ENCODE measurements around the gene GRB10.

The GRB10 gene

DNA sequence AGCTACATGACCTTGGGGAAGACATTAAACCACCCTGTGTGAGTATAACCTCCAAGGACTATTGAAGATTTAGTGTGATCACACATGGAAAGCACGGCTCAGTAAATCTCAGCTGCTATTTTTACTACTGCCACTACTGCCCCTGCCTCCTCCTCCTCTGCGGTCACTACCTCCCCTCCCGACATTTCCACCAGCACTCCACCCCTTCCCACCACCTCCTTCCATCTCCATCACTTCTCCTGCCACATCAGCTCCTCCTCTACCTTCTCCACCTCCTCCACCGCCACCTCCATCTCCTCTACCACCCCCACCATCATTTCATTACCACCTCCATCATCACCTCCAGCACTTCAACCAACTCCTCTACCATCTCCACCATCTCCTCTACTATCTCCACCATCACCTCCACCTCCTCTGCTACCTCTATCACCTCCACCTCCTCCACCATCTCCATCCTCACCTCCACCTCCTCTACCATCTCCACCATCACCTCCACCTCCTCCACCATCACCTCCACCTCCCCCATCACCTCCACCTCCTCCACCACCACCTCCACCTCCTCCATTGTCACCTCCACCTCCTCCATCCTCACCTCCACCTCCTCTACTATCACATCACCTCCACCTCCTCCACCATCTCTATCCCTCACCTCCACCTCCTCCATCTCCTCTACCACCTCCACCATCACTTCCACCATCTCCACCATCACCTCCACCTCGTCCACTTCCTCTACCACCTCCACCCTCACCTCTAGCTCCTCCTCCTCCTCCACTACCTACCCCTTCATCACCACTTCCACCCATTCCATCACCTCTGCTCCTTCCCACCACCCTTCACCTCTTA is 69.4 kb downstream of the GRB10 start:
- no peaks in the 10 kb centered on the region for H3K9me3 Mint-ChIP-seq
- no peaks in the 10 kb centered on the region for H3K27me3 Mint-ChIP-seq (ENCODE audit: low read depth, poor library complexity)
- TF ChIP-seq, protein P1, sequence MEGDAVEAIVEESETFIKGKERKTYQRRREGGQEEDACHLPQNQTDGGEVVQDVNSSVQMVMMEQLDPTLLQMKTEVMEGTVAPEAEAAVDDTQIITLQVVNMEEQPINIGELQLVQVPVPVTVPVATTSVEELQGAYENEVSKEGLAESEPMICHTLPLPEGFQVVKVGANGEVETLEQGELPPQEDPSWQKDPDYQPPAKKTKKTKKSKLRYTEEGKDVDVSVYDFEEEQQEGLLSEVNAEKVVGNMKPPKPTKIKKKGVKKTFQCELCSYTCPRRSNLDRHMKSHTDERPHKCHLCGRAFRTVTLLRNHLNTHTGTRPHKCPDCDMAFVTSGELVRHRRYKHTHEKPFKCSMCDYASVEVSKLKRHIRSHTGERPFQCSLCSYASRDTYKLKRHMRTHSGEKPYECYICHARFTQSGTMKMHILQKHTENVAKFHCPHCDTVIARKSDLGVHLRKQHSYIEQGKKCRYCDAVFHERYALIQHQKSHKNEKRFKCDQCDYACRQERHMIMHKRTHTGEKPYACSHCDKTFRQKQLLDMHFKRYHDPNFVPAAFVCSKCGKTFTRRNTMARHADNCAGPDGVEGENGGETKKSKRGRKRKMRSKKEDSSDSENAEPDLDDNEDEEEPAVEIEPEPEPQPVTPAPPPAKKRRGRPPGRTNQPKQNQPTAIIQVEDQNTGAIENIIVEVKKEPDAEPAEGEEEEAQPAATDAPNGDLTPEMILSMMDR (IDR thresholded peaks at IDR 0.05) = no peak
- H3K4me3 Mint-ChIP-seq = no peak overlapping the region
- no peak for DNase-seq
- no peak overlapping the region for H3K27ac Mint-ChIP-seq
- H3K36me3 Mint-ChIP-seq (ENCODE audit: low read depth) = peaks cover 11% of the 10 kb centered on the region
- peaks cover 67% of the 10 kb centered on the region for H3K4me1 Mint-ChIP-seq

DNA sequence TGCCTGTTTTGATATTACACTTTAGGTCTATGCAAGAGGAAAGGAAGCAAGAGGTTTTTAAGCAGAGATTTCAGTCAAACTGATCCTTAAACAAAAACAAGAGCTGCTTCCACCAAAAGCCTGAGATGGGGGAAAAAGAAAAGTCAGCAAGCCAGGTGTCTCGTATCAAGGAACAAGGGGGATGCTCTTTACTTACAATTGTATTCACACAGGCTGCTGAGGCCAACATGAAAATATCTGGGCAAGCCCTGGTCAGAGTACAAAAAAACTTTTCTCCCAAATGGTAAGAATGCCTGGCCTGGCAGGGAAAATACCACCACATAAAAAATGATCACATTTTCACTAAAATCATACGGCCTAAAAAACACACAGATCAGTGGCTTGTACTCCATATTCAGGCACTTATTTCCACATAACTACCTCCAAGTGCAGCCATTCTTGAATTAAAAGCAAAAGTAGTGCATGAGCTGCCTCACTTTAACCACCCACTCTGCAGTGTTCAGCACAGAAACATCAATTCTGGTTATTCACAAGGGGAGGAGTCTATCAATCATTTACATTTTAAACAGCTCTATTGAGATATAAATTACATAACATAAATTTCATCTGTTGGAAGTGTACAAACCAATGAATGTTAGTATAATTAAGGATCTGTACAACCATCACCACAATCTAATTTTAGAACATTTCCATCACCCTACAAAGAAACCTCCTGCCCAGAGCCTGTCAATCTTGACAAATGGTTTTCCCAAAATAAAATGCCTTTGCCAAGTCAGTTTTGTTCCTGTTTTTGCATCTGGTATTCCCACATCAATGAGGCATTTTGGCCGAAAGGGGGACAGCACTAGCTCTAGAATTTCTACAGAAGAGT is 70.2 kb downstream of the GRB10 start:
- H3K4me1 Mint-ChIP-seq = peaks cover 65% of the 10 kb centered on the region
- H3K27me3 Mint-ChIP-seq (ENCODE audit: low read depth, poor library complexity) = no peaks in the 10 kb centered on the region
- H3K4me3 Mint-ChIP-seq = no peak overlapping the region
- DNase-seq = no peak
- peak overlapping the region; percentile 41 for H3K27ac Mint-ChIP-seq
- TF ChIP-seq, protein P1 (IDR thresholded peaks at IDR 0.05) = no peak
- no peaks in the 10 kb centered on the region for H3K9me3 Mint-ChIP-seq
- H3K36me3 Mint-ChIP-seq (ENCODE audit: low read depth) = peaks cover 16% of the 10 kb centered on the region

GRCh38 chr7:50711271-50712175 is 71.2 kb downstream of the GRB10 start:
- H3K4me3 Mint-ChIP-seq = no peak overlapping the region
- no peaks in the 10 kb centered on the region for H3K9me3 Mint-ChIP-seq
- H3K4me1 Mint-ChIP-seq = peaks cover 68% of the 10 kb centered on the region
- peak overlapping the region; percentile 41 for H3K27ac Mint-ChIP-seq
- TF ChIP-seq, protein P1 (IDR thresholded peaks at IDR 0.05) = no peak
- DNase-seq = no peak
- peaks cover 21% of the 10 kb centered on the region for H3K36me3 Mint-ChIP-seq (ENCODE audit: low read depth)
- H3K27me3 Mint-ChIP-seq (ENCODE audit: low read depth, poor library complexity) = no peaks in the 10 kb centered on the region

DNA sequence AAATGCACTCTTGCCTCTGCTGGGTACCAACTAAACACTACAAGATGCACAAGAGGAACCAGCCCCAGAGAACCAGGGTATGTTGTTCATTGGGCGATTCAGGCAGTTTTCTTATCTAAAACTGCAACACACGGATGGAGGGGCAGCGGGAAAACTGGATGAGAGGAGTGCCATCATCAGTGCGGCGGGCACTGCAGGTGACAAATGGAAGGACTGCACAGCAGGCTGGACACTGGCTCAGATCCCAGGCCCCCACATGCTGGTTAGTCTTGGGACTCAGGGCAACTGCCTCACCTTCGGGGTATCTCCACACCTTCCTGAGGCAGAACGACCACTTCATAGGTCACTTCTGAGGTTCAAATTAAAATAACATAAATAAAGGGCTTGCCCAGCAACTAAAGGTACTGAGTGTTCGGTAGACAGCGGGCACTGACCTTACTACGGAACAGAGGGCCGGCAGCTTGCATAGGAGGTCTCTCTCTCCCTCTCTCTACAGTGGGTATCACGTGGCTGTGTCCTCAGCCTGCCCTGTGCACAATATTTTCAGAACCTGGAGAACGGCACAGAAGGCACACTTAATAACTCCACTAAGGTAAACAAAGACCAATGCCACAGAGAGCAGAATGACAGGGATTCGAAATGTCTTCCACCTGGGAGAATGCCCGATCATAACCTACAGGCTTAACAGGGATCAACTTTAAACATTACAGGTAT is 72.1 kb downstream of the GRB10 start:
- TF ChIP-seq, protein P1 (IDR thresholded peaks at IDR 0.05) = no peak
- H3K27ac Mint-ChIP-seq = no peak overlapping the region
- peaks cover 59% of the 10 kb centered on the region for H3K4me1 Mint-ChIP-seq

DNA sequence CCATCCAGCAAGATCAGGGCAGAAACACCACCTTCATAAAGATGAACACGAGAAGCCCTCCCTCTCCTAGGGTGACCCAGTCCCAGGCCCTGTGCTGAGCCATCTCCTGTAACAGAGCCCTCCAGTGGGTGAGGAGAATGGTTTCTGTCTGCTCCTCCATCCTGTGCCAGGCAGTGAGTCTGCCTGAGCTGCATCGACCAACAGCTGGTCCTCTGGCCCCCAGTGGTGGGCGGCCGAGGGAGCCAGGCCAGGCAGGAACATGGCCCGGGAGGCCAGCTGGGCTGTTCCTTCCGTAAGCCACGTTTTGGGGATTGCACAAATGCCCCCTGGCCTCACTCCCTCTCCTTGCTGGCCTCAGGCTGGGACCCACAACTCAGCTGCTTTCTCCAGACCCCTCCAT is 73.5 kb downstream of the GRB10 start:
- TF ChIP-seq, protein P1 (IDR thresholded peaks at IDR 0.05) = no peak
- Mint-ChIP-seq H3K27ac (no peak overlapping the region), H3K4me1 (peaks cover 60% of the 10 kb centered on the region), H3K27me3 (ENCODE audit: low read depth, poor library complexity) (no peaks in the 10 kb centered on the region), H3K36me3 (ENCODE audit: low read depth) (peaks cover 15% of the 10 kb centered on the region), H3K9me3 (no peaks in the 10 kb centered on the region), H3K4me3 (no peak overlapping the region)
- DNase-seq = no peak

More for the DNA sequence above, 72.1 kb downstream of the GRB10 start:
- H3K4me3 Mint-ChIP-seq = no peak overlapping the region
- H3K27me3 Mint-ChIP-seq (ENCODE audit: low read depth, poor library complexity) = no peaks in the 10 kb centered on the region
- H3K9me3 Mint-ChIP-seq = no peaks in the 10 kb centered on the region
- DNase-seq = no peak
- peaks cover 18% of the 10 kb centered on the region for H3K36me3 Mint-ChIP-seq (ENCODE audit: low read depth)

Data from nephron progenitor cell (in vitro differentiated cells).